ENCODE data around the gene ZFYVE9.
"Not testable (repeated sequence)": the region's sequence is repeated elsewhere in the genome, so short reads cannot be mapped to it uniquely, and the experiment has no call there.

ZFYVE9 gene

DNA sequence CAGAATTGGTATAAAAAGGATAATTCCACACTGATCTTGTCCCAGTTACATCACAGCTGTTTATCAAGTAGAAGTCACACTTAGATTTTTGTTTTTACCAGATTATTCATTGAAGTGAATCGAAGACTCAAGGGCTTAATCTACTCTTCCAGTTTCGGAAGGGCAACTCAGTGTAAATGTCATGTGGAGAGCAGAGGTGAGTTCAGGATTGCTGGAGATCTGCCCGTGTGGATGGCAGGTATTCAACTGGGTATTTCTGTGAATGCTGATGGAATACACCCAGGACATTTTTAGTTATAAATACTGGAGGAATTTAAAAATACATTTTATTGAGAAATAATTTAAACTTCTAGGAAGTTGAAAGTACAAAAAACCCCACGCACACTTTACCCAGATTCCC, 204.8 kb downstream of the ZFYVE9 start:
- no peak for DNase-seq

DNA sequence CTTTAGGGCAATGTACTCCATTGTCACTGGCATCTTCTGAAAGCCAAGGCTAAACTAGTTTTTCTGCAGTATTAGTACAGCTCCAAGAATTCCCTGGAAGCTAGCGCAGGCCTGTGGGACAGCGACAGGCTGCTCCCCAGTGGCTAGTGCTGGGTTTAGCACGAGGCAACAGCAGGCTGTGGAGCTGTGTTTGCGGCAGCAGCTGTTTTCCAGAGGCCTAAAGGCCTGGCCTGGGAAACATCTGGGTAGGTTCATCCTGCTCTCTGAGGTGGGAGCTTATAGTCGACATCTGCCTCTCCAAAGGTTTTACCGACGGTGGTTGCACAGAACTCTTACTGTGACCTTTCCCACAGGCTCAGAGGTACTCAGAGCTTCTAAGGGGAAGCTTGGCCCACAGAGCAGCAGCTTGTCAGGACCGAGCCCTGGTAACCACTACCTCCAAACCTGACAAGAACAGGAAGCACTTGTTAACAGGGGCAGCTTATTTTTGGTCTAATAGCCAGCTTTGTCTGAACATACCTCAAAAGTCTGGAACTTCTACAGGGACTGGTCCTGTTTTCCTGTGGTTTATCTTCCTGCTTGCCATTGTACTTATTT, 206.9 kb downstream of the ZFYVE9 start:
- DNase-seq, result no peak

DNA sequence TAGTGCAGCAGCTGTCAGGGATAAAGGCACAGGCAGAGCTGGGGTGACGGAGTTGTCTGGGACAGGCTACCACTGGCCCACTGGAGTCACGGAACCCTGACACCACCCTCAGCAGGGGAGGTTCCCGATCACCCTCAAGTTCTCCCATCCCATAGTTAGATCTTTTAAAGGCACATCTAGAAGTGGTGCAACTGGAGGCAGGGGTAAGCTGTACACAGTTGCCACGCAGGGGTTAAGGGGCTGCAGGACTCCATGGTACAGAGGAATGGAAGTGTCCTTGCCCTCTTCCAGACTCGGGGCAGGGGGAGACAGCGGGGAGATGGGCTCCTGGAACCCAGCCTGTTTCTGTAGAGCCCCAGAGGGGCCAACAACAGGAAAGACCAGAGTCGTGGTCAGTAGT, 210.8 kb downstream of the ZFYVE9 start:
- DNase-seq, result no peak

DNA sequence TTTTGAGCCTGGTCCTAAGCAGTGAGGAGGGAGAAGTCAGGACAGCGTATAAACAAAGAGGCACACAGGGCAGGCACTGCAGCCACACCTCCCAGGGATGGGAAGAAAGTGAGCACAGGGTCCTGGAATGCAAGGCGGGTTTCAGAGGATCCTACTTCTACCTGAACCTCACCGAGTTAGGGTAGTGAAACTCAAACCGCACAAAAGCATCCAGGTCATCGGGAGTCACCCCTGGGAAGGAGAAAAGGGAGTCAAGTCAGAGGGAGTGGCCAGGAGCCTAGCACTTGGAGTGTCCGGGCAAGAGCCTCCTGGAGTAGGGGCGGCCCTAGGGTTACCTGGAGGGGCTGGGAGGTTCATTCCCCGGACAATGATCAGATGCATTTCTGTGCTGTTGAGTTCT, 213.5 kb downstream of the ZFYVE9 start:
- no peak for DNase-seq

DNA sequence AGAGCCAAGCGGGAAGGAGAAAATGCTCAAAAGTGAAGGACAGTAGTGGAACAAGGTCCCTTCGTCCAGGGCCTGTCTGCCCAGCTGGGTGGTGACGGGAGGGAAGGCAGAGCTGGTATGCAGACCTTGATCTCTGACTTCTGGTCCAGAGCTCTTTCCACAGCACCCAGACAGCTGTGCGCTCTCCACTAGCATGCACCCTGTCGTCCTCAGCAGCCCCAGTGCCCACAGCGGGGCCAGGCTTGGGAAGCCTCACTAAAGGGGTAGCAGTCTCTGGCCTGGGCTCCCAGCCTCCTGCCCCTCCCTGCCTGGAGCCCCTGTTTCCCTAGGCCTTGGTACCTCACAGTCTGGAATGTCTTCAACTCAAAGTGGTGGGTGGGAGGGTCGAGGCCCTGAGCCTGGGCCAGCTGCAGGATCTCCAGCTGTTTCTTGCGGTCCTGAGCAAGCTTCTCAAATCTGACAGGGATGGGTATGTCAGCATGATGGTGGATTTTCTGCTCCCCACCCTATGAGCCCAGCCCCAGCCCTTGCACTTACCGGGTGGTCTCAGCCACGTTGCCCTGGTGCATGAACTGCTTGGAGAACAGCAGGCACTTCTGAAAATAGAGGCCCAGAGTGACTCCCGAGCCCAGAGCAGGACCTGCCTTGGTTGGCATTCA, 214.1 kb downstream of the ZFYVE9 start:
- DNase-seq, result no peak

DNA sequence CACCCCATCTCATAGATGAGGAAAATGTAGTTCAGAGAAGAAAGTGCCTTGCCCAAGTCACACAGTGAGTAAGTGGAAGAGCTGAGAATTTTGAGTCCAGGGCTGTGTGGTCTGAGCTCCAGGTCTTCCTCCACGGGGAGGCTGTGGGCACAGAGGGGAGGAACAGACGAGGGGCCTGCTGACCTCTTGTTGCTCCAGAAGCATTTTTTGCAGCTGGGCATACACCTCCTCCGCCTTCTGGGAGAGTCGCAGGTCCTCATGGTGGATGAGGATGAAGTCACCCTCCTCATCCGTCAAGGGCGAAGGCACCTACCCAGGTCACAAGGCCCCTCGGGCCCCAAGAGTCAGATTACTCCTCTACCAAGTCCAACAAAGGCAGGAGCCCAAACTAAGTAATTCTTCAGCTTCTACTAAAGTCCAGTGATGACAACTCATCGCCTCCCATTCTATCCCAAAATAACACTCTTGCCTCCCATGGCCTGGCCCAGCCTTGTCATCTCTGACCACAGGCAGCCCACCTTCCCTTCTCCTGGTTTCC, 215.0 kb downstream of the ZFYVE9 start:
- DNase-seq, result no peak

DNA sequence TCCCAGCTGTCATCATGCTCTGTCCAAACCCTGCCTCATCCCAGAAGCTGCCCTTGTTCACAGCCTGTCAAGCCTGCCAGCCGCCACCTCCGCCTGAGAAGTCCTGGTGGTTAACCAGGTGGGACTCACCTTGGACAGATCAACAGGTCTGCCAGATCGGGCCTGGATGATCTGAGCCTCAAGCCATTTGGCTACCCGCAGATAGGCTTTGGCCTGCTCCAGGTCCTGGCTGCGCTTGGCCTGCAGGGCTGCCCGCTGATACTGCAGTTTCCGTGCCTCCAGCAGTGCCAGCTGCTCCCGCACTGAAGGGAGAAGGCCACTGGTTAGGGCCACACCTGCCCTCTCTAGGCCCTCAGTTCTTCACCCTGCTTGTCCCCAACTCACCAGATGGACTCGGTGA, 215.5 kb downstream of the ZFYVE9 start:
- no peak for DNase-seq

DNA sequence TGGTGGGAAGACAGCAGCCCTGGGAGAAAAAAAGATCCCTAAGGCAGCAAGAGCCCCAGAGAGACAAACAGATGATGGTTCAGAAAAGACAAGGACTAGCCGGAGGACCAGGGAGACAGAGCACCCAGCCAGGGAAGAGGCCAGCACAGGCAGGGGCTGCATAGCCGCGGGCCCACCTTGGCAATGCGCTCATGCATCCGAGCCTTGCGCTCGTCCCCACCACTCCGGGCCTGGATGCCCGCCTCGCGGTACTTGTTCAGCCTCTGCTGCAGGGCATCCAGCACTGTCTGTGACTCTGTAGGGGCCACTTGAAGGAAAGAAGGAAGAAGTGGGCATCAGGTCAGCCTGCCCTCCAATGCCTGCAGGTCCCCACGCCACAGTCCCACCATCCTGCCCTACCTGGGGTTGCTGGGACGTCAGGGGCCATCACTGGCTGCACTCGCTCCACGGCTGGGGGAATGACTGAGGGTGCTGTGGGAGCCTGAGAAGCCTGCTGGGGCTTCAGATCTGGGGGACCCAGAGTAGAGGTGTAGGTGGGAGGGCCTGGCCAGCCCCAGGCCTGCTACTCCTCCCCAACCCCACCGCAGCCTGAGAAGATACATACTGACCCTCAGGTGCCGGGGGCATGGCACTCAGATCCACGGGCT, 217.1 kb downstream of the ZFYVE9 start:
- DNase-seq, result no peak

DNA sequence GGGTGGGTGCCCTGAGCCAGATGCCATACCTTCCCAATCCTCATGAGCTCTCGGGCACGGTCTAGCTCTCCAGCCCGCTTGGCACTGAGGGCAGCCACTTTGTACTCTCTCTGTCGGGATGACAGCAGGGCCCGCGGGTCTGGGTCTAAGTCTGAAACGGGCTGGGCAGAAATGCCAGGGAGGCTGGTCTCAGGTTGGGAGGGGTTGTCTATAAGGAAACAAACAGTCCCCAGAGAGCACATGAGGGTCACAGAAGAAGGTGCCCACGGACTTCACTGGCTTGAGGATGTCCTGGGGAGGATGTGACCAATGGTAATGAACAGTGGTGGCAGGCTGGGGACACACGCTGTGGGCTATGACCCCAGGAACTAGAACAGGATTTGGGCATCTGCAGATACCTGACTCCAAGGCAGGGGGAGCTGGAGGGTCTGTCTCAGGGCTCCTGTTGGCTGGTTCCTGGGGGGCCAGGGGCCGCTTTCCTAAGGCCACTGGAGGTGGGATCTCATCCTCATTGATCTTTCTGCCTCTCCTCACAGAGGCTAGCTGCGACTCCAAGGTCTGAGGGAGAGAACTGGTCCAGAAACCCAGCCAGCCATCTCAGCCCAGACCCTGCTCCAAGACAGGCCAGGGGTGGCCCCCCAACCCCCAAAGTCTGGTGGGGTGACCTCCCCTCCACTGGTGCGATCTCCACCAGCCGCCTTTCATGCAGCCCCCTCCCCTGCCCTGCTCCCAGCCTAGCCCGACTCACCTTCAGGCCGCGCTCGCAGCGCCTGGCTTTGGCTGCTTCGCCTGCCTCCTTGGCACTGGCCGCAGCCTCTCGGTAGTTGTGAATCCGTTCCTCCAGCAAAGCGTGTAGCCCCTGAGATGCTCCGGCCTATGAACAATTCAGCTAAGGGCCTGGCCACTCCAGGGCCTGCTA, 218.0 kb downstream of the ZFYVE9 start:
- DNase-seq, result no peak

DNA sequence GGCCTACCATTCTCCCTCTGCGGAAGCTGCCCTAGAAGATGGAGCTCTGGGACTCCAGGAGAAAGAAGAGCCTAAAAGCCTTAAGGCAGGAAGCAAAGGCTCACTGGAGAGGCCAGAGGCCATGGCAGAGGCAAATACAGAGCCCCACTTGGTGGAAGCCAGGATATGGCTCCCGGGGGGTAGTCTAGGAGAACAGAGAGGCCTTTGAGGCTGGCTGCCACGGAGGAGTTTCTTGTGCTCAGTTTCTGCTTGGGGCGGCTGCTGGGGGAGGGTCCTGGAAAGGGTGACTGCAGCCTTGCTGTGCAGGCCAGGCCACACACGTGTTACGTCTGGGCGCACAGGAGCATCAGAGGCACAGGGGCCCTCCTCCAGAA, 218.7 kb downstream of the ZFYVE9 start:
- no peak for DNase-seq

DNA sequence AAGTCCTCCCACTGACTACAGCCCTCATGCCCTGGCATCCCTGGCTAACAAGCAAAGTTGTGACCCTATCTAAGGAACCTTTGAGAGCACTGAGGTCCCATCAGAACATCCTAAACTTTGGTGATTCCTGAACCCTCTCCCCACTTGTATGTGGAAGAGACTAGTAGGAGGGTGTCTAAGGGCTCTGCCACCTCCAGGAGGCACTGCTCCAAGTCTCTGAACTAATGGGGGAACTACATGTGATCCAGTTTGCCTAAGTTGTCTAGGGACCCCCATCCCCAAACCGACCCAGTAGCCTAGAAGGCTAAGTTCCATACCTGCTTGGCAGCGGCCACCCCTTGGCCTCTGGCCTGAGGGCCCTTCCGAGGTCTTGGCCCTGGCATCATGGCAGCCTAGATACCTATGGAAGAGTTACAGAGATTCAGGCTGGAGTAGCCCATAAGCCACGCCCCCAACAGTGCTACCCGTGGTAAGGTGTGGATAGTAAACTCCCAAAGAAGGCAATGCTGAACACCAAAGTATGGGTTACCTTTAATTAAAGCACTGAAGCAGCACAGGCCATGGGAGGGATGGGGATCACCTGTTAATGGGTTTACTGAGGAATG, 222.4 kb downstream of the ZFYVE9 start:
- DNase-seq, result no peak

DNA sequence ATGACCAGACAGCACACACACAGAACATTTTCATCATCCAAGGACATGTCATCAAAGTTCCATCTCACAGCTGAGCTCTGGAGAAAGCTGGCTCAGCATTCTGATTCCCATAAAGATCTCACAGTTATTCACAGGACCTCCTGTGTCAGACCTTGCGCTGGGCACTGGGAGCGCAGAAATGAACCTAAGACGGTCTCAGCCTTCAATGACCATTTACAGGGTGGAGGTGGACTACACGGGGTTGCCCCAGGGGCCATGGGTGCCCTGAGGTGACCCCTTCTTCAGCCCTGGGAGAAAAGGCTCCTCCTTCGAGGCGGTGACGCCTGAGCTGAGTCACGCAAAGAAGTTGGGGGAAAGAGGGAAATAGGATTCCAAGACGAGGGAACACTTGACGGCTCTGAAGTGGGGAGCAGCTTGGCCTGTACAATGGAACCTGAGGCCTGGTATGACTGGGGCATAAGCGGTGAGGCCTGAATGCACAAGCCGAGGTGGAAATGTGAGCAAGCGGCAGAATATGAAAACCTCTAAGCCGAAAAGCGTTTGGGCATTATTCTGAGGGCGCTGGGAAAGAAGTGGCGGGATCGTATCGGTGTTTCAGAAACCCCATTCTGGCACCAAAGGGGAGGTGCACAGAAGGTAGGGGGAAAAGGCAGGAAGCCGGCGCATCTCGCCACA, 223.3 kb downstream of the ZFYVE9 start:
- no peak for DNase-seq

DNA sequence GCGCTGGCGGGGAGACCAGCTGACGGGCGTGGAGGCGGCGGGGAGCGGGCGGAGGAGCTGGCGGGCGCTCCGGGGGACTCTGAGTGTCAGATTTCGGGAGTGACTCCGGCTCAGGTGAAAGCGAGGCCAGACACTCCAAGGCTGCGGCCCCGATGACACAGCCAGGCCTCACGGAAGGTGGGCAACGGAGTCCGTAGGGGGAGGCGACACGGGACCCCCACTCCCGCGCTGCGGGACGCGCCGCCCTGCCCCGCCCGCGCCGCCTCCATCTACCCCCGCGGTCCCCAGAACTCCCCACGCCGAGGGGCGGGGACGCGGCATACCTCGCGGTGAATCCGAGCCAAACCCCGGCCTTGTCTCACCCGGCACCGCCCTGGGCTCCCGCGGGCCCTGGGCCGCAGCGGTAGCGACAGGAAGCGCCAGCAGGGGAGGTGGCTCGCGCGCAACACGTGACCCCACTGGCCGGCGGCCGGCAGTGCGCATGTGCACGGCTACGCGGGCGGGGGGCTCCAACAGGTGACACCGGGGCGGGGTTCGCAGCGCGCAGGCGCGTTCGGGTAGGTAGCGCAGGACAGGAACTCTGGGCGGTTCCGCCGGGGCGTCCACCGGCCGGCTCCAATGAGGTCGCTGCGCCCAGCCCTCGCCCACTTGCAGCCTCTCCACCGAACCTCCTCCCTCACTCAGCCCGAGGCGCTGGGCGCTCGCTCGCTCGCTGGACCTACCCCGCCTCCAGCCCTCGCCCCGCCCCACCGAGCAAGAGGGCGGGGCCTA, 224.0 kb downstream of the ZFYVE9 start, which contains the start of gene CC2D1B:
TSS of gene CC2D1B (minus strand) at position 460 of the 771 bp plus-strand sequence. CDS start 1,585 bp downstream, outside the sequence.
- peak; percentile 96 for DNase-seq

DNA sequence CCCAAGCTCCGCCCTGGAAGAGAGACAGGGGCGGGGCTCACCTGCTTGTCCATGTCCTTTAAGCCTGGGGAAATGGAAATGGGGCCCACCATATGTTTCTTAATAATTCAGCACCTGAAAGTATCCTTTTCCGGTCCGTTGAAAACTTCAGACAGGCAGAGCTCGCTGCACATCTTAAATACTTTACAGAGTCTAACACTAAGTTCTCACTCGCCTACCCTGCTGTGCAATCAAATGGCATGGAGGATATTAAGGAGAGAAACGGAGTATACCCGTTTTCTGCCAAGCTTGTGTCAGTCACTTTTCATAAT, 224.6 kb downstream of the ZFYVE9 start:
- no peak for DNase-seq

DNA sequence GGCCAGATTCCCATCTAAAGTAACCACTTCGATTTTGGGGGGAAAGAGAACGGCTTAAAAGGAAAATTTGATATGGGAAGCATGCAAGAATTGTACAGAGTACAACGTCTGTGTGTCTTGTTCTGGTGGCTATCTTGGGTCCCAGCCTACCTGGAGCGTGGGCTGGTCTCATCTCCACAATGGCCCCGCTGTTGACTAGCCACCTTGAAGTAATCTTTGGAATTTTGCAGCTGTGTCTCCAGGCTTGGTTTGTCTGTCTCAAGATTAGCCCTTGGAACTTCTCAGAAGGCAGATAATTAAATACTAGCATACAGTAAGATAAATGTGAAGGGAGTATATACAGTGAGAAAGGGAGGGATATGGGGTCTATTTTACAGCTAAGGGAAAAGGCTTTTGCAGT, 225.4 kb downstream of the ZFYVE9 start:
- no peak for DNase-seq

DNA sequence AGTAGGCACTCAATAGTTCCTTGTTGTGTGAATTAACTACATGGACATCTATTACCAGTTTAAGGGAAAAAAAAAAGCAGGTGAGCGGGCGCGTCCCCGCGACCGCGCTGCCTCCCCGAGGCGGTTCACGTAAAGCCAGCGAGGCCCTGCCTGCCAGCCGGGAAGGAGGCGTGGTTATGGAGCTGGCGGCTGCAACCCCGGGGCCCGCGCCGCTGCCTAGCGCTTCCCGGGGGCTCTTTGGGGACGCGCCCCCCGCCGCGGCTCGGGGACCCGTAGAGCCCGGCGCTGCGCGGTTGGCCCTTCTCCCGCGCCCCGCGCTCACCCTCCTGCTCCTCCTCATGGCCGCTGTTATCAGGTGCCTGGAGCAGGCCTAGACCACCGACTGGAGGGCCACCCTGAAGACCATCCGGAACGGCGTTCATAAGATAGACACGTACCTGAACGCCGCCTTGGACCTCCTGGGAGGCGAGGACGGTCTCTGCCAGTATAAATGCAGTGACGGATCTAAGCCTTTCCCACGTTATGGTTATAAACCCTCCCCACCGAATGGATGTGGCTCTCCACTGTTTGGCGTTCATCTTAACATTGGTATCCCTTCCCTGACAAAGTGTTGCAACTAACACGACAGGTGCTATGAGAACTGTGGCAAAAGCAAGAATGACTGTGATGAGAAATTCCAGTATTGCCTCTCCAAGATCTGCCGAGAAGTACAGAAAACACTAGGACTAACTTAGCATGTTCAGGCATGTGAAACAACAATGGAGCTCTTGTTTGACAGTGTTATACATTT, 226.7 kb downstream of the ZFYVE9 start:
- peak; percentile 70 for DNase-seq

DNA sequence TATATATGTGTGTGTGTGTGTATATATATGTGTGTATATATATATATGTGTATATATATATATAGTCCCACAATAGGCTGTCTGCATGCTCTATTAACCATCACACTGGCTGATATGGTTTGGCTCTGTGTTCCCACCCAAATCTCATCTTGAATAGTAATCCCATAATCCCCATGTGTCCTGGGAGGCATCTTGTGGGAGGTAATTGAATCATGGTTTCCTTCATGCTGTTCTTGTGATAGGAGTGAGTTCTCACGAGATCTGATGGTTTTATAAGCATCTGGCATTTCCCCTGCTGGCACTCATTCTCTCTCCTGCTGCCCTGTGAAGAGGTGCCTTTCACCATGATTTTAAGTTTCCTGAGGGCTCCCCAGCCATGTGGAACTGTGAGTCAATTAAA, 228.0 kb downstream of the ZFYVE9 start:
- not testable (repeated sequence) for DNase-seq

DNA sequence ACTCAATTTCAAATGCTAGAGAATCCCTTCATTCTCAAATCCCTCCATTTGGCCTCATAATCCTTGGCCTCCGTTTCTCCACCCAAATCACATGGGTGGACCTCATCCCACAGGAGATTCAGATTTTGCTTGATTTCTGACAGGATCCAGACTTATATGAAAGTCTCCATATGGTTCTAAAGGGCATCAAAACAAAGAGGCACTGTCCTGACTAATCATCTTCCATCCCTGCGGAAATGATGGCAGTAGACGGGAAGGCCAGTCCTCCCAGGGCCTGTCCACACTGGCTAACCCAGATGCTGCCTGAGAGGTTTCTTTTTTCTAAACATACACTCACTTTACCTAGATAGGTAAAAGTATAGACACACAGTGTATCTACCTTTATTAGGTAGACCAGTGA, 243.5 kb downstream of the ZFYVE9 start:
- no peak for DNase-seq

DNA sequence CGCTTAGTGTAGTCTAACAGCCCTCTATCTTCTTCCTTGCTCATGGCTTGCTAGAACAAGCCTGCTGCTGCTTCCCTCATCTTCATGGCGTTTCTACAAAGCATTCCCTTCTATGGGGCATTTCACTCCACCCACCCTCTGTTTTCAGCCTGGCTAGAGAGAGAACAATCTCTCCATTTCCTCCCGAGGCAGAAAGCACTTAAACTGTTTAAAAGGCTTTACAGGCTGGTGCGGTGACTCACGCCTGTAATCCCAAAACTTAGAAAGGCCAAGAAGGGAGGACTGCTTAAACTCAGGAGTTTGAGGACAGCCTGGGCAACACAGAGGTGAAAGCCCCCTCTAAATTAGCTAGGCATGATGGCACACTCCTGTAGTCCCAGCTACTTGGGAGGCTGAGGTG, 244.6 kb downstream of the ZFYVE9 start:
- no peak for DNase-seq

DNA sequence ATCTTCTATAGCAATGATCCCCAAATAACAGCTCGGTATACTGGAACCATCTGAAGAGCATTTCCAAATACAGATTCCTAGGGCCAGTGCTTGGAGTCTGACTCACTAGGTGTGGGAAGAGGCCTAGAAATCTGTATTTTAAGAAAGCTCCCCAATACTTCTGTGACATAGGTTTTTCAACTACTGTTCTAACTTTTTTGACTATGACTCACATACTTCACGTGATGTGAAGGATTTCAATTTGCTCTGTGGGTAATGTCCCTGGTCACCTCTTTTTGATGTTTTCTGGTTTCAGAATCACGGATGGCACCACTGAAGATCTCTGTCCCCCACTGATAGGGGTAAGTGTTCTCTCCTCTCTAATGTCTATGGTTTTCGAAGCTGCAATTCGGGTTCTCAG, 251.3 kb downstream of the ZFYVE9 start:
- DNase-seq, result no peak

All from NCI-H1048 (cell line).